Panc1 (cell line): Measurements from ENCODE around the gene YIPF1. TPM values are rescaled to one million over a fixed set of nuclear protein-coding genes. Genes with fewer than 3 reads are reported as not detected.

Experiments used
- ATAC-seq: fragments of 200-7000 bp; cut with Tn5 transposase; 2 replicates; pipeline ENCODE4 v1.9.1; 2020; ENCODE audit warnings: mild to moderate bottlenecking, moderate library complexity
- BruUV-seq: library from RNA; stranded (reverse); fragments of 400-500 nt; replicated peaks from 2 replicates; lab custom pipeline; 2021; lab: Mats Ljungman, UMichigan
- CTCF ChIA-PET: fragments of 300-600 bp; sonication (Branson Sonifier 250); formaldehyde crosslinking; loops from one replicate; lab custom pipeline; 2022; ENCODE audit warnings: antibody characterized with exemption; lab: Charles Lee
- POLR2A ChIA-PET: fragments of 300-600 bp; sonication (Branson Sonifier 250); formaldehyde crosslinking; loops from one replicate; lab custom pipeline; 2022; ENCODE audit warnings: antibody characterized with exemption; lab: Charles Lee
- DNase-seq: peaks from one replicate; pipeline ENCODE4 v3.0.0-alpha.2; 2010; ENCODE audit warnings: low read depth, low spot score
- H3K27ac ChIP-seq: 2 replicates; pipeline ENCODE4 v1.5.1; 2011; ENCODE audit warnings: mild to moderate bottlenecking, low read length, inconsistent platforms
- H3K27me3 ChIP-seq: fragments of 200-500 bp; sonication (Bioruptor generic); 2 replicates; pipeline ENCODE4 v1.6.0; 2014; ENCODE audit warnings: low read length, inconsistent platforms; ENCODE audit not compliant: control insufficient read depth, insufficient read depth
- H3K36me3 ChIP-seq: fragments of 200-500 bp; sonication (Bioruptor generic); 2 replicates; pipeline ENCODE4 v1.5.1; 2014; ENCODE audit warnings: inconsistent platforms, mild to moderate bottlenecking, low read length, moderate library complexity; ENCODE audit not compliant: control insufficient read depth, insufficient read depth
- H3K4me1 ChIP-seq: 2 replicates; pipeline ENCODE4 v1.5.1; 2011; ENCODE audit warnings: inconsistent platforms, mild to moderate bottlenecking, low read length, moderate library complexity; ENCODE audit not compliant: control insufficient read depth, insufficient read depth
- H3K4me3 ChIP-seq, 2 experiments: 2 replicates each; pipeline ENCODE4 v1.5.1; 2011 to 2012; ENCODE audit warnings: low read depth in 2 of 2, low read length in 2 of 2, mild to moderate bottlenecking in 2 of 2, inconsistent platforms in 1 of 2, moderate library complexity in 1 of 2
- H3K9me3 ChIP-seq: fragments of 200-500 bp; sonication (Bioruptor generic); 2 replicates; pipeline ENCODE4 v1.5.1; 2014; ENCODE audit warnings: low read depth, mild to moderate bottlenecking, inconsistent platforms, low read length, moderate library complexity; ENCODE audit not compliant: control insufficient read depth, insufficient read depth
- CTCF ChIP-seq: fragments of 450-650 bp; IDR thresholded peaks from 2 replicates; pipeline ENCODE4 v1.5.1; 2017; ENCODE audit warnings: mild to moderate bottlenecking
- POLR2AphosphoS5 ChIP-seq: IDR thresholded peaks from 2 replicates; pipeline ENCODE4 v1.6.1; 2012; ENCODE audit warnings: mild to moderate bottlenecking, low read depth, low read length, moderate library complexity
- REST ChIP-seq, 2 experiments: IDR thresholded peaks; 2 replicates each; pipeline ENCODE4 v1.6.1; 2011 to 2012; ENCODE audit warnings: low read depth in 2 of 2, control low read depth in 1 of 2, low read length in 1 of 2, mild to moderate bottlenecking in 1 of 2, moderate library complexity in 1 of 2; ENCODE audit not compliant: insufficient read depth in 1 of 2
- SIN3A ChIP-seq: IDR thresholded peaks from 2 replicates; pipeline ENCODE4 v1.6.1; 2012; ENCODE audit warnings: low read depth, mild to moderate bottlenecking, low read length, moderate library complexity, borderline replicate concordance; ENCODE audit not compliant: insufficient read depth
- TCF7L2 ChIP-seq: IDR thresholded peaks from 2 replicates; pipeline ENCODE4 v1.6.1; 2011; ENCODE audit warnings: mild to moderate bottlenecking, low read depth, low read length, inconsistent platforms
- in situ Hi-C: cut with HindIII; loops from 2 replicates; pipeline ENCODE4 v1.10.0; 2016; ENCODE audit warnings: low sequenced_read_pairs, low pct_unique_long_range_greater_than_20kb
- intact Hi-C: fragments of 100-400 bp; cut with micrococcal nuclease; formaldehyde crosslinking; loops from one replicate; pipeline ENCODE4 v1.10.0; 2022; ENCODE audit not compliant: unreplicated experiment
- total RNA-seq: library from RNA; stranded (reverse); gene quantifications from one replicate; pipeline ENCODE4 v1.2.1, GENCODE V29; 2021; ENCODE audit not compliant: unreplicated experiment

Gene YIPF1
- total RNA-seq, 1 experiment from 2014 or later, result 21.4 TPM

- intact Hi-C loops (no loop called here), in situ Hi-C loops (no loop called here)
- ChIA-PET POLR2A (no interaction called here), CTCF (no interaction called here)
- H3K9me3 ChIP-seq, result peaks cover 15% of the 10 kb centered on the region; the same call in 1 of the 2 replicates
- H3K27ac ChIP-seq, result no peak overlapping the region
- BruUV-seq, result no TSS peak
- no peak overlapping the region for H3K4me3 ChIP-seq
- TF ChIP-seq TCF7L2 (no peak), REST (IDR thresholded peaks at IDR 0.05; ENCODE audit: insufficient read depth in 1 of 2, low read depth in 2 of 2, low read length in 1 of 2) (no peak), CTCF (no peak), SIN3A (no peak), POLR2AphosphoS5 (no peak)
- ATAC-seq (no peak), DNase-seq (no peak)
- H3K36me3 ChIP-seq, result no peaks in the 10 kb centered on the region
- H3K27me3 ChIP-seq, result no peaks in the 10 kb centered on the region
- no peaks in the 10 kb centered on the region for H3K4me1 ChIP-seq
Measured at GRCh38 chr1:53936430-53936829, 46.8 kb upstream of the YIPF1 start.

- Histone ChIP-seq H3K4me1 (no peaks in the 10 kb centered on the region), H3K36me3 (no peaks in the 10 kb centered on the region), H3K4me3 (no peak overlapping the region), H3K27me3 (no peaks in the 10 kb centered on the region), H3K9me3 (peaks cover 15% of the 10 kb centered on the region; the same call in 1 of the 2 replicates), H3K27ac (no peak overlapping the region)
- ATAC-seq (no peak), DNase-seq (no peak)
- in situ Hi-C loops, result no loop called here
- intact Hi-C loops, result no loop called here
- TF ChIP-seq CTCF (no peak), SIN3A (no peak), REST (IDR thresholded peaks at IDR 0.05; ENCODE audit: insufficient read depth in 1 of 2, low read depth in 2 of 2, low read length in 1 of 2) (no peak)
- no TSS peak for BruUV-seq
- ChIA-PET POLR2A (interaction anchor here (0.6 to 1.0 kb wide), 2 partner anchors 10 to 555 kb away, joined by 3 to 7 read pairs; no protein-coding TSS in a partner anchor), CTCF (interaction anchor here (0.6 kb wide), 1 partner anchor 55 kb away, joined by 5 read pairs; no protein-coding TSS in a partner anchor)
Measured at GRCh38 chr1:53934170-53934765, 44.7 kb upstream of the YIPF1 start.
